ENCODE data around the gene SGTA. TPM values are rescaled to one million over a fixed set of nuclear protein-coding genes. Genes with fewer than 3 reads are reported as not detected.

SGTA gene
- total RNA-seq, 1 donor from 2014 or later = 25.7 TPM

DNA sequence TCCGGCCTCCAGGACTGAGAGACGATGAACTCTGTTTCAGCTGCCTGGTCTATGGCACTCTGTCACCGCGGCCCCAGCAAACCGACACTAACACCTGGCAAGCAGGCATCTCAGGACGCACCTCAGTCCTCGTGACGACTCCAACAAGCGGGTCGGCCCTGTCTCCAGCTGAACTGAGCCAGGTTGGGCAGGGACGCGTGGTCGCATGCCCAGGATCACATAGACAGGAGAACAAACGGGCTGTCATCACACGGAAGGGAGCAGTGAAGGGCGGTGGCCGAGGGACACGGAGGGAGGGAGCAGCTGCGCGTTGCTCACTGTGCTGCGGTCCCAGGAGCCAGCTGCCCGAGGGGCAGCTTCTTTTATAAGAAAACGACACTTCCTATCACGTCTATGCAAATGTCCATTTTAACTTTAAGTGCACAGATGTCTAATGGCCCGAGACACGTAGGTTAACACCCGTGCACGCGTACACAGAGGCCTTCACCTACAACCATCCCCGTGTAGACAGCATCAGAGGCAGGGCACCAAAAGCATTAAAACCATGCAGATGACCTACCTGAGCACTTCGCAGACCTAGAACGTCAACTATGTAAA lies 8.9 kb downstream of the SGTA start:
- DNase-seq (ENCODE audit: low spot score) (no peak), ATAC-seq (no peak)

DNA sequence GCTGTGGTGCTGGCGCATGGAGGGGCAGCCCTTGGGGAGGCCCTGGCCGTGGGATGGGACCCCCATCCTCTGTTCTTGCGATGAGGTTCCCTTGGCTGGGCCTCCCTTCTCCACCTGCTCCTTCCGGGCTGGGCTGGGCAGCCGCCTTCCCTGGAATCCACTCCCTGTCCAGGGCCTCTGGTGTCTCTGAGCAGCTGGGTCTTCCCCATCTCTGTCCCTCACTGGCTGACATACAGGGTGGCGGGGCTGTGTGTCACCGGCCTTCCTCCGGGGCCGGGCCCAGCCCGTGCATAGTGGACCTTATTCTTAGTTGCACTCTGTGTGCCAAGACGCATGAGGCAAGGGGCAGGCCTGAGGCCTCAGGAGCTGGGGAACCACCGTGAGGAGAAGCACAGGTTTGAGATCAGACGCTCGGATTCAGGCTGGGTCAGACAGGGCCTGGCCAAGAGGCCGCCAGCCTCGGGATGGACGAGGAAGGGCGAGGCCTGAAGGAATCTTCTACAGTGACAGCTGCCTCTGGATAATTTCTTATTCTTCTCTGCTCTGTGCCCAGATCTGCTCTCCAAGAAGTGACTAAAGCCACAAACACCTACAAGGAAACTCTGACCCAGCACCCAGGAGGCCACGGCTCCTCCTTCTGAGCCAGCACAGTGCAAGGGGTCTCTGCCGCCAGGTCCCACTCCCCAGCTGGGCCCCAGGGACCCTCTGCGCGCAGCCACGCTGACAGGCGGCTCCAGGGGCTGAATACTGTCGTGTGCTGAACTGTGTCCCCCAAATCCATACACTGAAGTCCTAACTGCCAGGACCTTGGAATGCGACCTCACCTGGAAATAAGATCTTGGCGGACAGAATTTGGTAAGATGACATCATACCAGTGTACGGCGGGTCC lies 11.0 kb downstream of the SGTA start:
- no peak for ATAC-seq
- no peak for DNase-seq (ENCODE audit: low spot score)

GRCh38 chr19:2770055-2771013 lies 12.7 kb downstream of the SGTA start:
- no peak for DNase-seq (ENCODE audit: low spot score)
- peak; percentile 38 for ATAC-seq

DNA sequence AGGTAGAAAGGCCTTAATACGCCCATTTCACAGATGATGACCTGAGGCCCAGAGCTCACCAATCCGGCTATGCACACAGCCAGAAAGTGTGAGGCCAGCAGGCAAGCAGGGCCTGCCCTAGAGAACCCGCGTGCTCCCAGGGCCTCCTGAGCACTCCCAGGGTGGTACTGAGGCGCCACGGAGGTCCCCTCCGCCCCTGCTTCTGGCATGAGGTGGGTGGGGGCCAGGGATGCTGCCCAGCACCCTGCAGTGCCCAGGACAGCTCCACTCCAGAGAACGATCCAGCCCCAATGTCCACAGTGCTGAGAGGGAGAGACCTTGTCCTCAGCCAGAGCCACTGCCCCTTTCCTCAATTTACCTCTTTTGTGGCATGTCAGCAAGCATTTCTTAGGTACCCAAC lies 13.9 kb downstream of the SGTA start:
- no peak for DNase-seq (ENCODE audit: low spot score)
- no peak for ATAC-seq

GRCh38 chr19:2768365-2769132 lies 14.5 kb downstream of the SGTA start:
- ATAC-seq = peak; percentile 17
- DNase-seq (ENCODE audit: low spot score) = no peak

DNA sequence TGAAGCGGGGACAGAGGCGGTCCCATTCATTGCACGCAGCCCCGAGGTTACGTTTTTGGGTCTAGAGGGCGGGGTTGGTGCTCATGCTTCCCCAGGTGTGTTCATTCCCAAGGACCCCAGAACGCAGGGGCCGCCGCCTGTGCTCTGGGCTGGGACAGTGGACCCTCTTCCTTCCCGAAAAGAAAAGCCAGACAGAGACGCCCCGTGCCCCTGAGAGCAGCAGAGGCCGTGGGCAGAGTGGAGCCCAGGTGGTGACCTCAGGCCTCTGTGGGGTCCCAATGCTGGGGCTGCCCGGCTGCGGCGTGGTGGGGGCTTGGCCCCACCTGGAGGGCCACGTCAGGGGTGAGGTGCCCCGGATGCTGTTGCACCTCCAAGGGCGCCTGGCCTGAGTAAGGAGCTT lies 15.4 kb downstream of the SGTA start:
- ATAC-seq = no peak
- DNase-seq (ENCODE audit: low spot score) = no peak

DNA sequence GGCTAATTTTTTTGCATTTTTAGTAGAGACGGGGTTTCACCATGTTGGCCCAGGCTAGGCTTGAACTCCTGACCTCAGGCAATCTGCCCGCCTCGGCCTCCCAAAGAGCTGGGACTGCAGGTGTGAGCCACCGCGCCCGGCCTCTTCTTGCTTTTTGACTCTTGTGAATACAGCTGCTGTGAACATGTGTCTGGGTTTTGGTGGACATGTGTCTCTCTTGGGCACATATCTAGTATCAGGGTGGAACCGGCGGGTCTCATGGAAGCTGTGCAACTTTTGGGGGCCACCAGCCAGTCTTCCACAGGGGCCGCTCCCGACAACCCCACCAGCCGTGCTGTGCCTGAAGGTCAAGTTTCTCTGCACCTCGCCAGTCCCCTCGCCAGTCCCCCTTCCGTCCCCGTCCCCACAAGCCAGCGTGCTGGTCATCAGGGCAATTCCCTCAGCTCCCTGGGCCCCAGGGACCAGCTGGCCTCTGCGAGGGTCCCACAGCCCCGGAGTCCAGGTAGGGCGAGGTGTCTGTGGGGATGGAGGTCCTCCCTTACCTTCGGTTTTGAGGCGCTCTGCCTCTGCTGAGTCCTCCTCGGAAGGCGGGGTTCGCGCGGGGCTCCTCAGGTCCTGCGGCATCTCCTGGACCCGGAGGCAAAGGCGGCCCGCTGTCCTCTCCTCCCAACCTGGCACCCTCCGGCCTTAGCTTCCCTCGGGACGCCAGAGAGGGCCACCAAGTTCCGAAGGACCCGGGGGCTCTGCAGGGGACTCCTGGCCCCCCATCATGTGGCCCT lies 16.3 kb downstream of the SGTA start:
- no peak for ATAC-seq
- DNase-seq (ENCODE audit: low spot score) = no peak

DNA sequence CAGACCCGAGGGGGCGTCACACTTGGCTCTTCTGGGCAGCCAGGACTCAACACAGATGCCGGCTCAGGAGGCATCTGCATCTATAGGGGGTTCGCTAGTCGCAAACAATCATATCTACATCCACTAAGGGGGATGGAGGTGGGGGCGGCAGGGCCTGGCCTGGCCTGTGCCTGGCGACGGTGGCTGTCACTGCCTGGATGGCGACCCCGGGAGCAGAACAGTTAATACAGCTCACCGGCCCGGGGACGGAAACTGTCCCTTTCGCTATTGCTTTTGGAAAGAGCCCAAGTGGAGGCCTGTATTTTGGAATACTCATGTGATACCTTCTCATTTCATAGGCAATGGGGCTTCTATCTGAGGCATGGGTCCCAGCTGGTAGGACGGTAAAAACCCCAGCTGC lies 17.7 kb downstream of the SGTA start:
- ATAC-seq = no peak

GRCh38 chr19:2764945-2765344 lies 18.1 kb downstream of the SGTA start:
- DNase-seq (ENCODE audit: low spot score) (no peak), ATAC-seq (no peak)

More for the DNA sequence above, 17.7 kb downstream of the SGTA start:
- DNase-seq (ENCODE audit: low spot score) = no peak

DNA sequence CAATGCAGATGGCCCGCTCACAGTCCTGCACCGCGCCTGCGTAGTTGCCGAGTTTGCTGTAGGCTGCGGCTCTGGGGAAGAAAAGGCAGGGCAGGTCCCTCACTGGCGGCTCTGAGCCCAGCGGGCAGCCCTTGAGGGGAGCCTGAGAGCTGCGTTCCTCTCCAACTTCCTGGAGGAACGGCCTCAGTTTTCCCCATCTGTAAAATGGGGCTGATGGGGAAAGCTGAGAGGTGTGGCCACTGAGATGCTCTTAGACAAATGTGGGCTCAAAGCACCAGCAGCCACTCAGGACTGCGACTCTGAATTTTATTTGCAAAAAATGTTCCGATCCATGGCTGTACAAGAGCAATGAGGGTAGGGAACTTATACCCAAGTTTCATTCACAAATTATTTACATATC lies 19.4 kb downstream of the SGTA start:
- ATAC-seq = no peak
- DNase-seq (ENCODE audit: low spot score) = no peak

GRCh38 chr19:2762783-2763496 lies 20.1 kb downstream of the SGTA start:
- DNase-seq (ENCODE audit: low spot score) (no peak), ATAC-seq (no peak)

GRCh38 chr19:2761876-2762782 lies 20.9 kb downstream of the SGTA start:
- ATAC-seq (no peak), DNase-seq (ENCODE audit: low spot score) (no peak)

GRCh38 chr19:2761309-2761677 lies 21.8 kb downstream of the SGTA start:
- ATAC-seq (no peak), DNase-seq (ENCODE audit: low spot score) (no peak)

GRCh38 chr19:2759965-2760364 lies 23.1 kb downstream of the SGTA start:
- ATAC-seq = no peak
- DNase-seq (ENCODE audit: low spot score) = no peak

DNA sequence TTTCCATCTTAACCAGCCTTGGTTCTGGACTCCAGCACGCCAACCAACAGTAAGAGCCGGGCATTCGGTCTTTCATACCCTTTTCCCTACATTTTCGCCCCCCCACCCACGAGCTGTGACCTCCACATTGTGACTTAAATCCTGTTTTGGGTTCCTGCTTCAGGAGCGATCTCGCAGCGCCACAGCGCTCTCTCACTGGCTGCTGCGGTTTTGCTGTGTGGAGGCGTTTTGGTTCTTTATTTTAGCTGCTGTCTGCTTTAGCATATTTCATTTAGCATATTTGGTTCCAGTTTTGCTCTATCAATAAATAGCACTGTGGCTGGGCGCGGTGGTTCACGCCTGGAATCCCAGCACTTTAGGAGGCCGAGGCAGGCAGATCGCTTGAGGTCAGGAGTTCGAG lies 23.7 kb downstream of the SGTA start:
- DNase-seq (ENCODE audit: low spot score) (no peak), ATAC-seq (no peak)

DNA sequence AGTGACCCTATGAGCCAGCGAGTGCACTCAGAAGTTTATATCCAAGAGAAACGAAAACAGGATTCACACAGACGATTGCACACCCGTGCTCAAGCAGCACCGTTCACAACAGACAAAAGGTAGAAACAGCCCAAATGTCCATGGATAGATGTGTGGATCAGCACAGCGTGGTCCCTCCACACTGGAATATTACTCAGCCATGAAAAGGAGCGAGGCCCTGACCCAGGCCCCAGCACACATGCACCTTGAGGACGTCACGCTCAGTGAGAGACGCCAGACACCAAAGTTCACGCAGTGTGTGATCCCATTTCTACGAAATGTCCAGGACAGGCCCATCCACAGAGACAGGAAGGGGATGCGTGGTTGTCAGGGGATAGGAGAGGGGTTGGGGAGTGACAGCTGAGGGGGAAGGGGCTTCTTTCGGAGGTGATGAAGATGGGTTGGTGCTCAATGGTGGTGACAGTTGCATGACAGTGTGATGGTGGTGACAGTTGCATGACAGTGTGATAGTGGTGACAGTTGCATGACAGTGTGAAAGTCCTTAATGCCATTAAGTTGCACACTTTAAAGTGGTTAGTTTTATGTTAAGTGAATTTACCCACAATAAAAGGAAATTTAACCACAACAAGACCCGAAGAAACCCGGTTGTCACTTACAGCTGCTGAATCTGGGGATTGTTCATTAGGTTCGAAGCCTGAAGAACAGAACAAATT lies 24.3 kb downstream of the SGTA start:
- no peak for ATAC-seq
- no peak for DNase-seq (ENCODE audit: low spot score)
